Stimulated activated CD8-positive, alpha-beta memory T cell treated with anti-CD3 and anti-CD28 coated beads, Interleukin-4, amount 100 ng/mL, for 4 hours (primary cell): ENCODE data around the gene CBLB.

Experiments used
- DNase-seq, 2 donors: peaks; one replicate each; pipeline ENCODE4 v3.0.0-alpha.2; 2020; ENCODE audit warnings: low read depth in 2 of 2, low spot score in 1 of 2

Gene CBLB

DNA sequence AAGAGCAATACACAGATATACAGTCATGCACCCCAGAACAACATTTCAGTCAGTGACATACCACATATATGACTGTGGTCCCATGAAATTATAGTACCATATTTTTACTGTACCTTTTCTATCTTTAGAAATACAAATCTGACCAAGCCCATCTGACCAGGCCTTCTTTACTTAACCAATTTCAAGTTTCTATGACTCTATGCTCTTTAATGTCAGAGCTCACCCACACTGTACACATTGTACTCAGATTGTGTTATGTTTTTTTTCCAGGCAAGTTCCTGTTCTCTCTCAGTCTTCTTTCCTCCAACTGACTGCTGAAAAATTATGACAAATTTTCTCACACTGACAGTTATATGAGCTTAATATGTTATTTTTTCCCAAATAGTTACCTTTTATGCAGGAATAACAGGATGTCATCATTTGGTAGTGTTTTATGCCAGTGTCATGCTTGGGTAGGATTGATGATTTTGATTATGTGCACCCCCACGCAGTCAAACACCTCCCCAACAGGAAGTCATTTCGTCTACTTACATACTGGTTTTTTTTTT, 8.0 kb upstream of the CBLB start:
- no peak for DNase-seq

GRCh38 chr3:105869861-105870755, 1.3 kb upstream of the CBLB start:
- DNase-seq, result no peak

DNA sequence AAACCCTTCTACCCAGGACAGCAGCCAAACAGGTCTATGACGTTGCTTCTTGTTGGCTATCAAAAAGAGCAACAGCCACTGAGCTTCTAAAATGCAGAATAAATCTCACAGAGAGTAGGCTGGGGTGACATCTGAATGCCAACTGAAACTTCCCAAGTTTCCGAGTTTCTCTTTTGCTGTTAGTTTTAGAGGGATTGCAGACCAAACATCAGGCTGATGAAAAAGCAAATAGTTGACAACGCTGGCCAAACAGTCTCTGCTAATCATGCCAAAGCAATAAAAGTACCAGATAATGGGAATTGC, 670 bp upstream of the CBLB start:
- no peak for DNase-seq

DNA sequence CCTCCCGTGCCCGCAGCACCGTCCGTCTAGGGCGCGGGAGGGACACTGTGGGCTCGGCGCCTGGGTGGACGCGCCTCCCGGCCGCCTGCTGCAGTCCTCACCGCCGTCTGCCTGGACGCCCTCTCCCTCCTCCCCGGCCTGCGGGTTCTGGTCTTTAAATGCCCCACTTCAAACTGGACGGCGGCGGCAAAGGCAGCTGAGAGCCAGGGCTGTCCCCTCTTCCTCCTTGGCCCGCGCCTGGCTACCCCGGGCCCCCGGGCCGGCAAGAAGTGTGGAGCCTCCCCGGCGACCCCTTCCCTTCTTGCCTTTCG, 426 bp downstream of the CBLB start:
- no peak for DNase-seq

GRCh38 chr3:105867712-105868430, 941 bp downstream of the CBLB start:
- DNase-seq, result no peak

DNA sequence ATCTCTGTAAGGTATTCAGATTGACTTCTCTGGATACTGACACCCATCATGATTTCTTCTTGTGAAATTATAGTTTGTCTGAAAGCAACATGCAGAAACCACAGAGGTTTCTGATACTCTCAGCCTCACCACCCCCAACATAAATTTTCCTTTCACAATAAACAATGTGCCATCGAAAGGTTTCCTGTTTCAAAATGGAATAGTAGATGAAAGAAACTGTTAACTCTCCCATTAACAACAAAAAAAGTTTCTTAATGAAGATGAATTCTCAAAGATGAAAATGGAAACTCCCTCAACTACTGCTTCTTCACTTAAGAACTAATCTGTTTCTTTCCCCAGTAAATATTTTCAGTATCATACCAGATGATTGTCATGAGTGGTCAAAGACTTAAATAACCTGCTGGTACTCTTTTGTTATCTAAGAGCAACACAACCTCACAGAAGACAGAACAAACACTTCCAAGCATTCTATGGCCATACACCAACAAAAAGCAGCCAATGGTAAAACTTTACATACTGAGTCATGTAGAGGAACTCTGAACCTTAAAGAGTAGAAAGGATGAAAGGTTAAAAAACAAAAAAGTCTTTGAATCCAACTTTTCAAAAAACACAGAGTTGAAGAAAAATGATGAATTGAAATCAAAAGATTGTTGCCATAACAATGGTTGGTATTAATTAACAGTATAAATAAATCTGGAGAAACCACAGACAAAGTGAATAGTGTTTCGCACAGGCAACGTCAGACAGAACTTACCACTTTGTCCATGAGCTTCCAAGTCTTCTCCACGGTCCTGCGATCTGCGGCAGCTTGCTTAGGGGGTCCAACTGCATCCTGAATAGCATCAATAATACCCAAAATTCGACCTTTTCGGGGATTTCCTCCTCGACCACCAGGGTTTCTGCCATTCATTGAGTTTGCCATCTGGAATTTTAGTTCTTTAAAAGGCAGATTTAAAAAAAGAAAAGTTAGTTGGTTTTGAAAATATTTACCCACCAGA, 1.9 kb downstream of the CBLB start:
- no peak for DNase-seq

DNA sequence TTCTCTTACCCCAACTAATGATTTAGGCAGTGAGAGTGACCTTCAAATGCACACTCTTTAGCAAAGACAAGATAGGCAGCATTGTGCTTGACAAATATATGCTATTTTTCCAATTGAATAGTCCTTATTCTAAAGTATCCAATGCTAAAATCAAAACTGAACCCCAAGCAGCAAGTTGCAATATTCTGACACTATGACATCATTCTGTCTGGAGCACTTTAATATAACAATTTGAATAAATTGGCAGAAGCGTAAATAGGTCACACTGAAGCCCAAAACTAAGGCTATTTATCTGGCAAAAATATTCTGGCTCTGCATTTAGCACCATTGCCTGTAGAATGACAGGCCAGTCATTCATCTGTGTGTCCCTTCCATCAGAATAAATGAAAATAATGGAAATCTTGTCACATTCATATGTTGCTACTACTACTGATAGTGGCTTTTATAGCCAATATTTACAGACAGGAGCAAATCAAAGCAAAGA, 2.9 kb downstream of the CBLB start:
- DNase-seq, result no peak

- DNase-seq, result no peak
These were observed 3.7 kb downstream of the CBLB start for GRCh38 chr3:105865016-105865623.

GRCh38 chr3:105864212-105864611, 4.6 kb downstream of the CBLB start:
- no peak for DNase-seq

DNA sequence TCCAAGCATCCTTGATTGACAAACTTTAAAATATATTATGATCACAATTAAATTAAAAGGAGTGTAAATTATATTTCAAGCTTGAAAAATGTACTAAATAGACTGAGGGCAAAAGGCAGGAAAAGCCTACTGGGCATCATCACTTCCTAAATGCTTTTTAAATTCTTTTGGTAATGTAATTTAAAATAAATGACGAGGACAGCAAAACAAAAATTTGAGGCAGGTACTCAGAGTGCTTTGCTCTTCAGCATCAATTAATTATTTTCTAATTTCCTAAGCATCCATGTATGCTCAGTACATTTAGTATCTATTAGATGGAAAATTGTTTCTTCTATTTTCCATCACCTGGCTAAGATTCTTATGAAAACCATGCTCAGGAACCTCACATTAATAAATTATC, 5.2 kb downstream of the CBLB start:
- no peak for DNase-seq

DNA sequence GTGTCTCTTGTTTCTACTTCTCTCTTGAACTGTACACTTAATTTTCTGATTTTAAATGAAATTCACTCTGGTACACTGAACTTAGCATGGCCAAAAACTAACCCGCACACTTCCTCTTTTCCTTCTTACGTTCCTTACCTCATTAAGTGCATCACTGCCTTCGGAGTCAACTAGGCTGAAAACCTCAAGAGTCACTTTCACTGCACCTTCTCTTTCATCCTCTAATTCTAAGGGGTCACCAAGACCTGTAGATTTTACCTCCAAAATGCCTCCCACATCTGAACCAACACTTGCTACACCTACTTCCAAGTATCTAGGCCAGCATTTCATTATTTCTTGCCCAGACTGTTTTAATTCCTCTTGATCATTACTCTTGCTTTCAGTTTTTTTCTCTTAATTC, 6.6 kb downstream of the CBLB start:
- DNase-seq, result no peak

- no peak for DNase-seq
These were observed 8.2 kb downstream of the CBLB start for GRCh38 chr3:105860641-105861040.

- no peak for DNase-seq
These were observed 10.8 kb downstream of the CBLB start for GRCh38 chr3:105858017-105858416.

GRCh38 chr3:105857601-105858000, 11.2 kb downstream of the CBLB start:
- DNase-seq, result no peak

DNA sequence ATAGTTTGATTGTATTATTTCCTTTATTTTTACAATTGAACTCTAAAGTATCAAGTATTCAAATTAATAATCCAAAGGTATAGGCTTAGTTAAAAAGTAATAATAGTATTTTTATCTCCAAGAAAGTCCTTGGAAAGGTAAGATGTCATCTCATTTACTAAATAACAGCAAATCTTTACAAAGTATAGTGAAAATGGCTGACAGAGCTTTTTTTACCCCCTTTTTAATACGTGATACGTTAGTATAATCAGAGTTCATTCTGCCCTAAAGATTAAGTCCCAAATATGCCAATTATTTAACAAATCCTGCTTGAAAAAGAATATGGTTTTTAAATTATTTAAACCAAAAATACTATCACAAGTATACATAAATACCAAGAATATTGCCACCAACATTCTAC, 12.2 kb downstream of the CBLB start:
- DNase-seq, result no peak

GRCh38 chr3:105853801-105854432, 14.9 kb downstream of the CBLB start:
- DNase-seq, result no peak

GRCh38 chr3:105851582-105851981, 17.2 kb downstream of the CBLB start:
- no peak for DNase-seq

DNA sequence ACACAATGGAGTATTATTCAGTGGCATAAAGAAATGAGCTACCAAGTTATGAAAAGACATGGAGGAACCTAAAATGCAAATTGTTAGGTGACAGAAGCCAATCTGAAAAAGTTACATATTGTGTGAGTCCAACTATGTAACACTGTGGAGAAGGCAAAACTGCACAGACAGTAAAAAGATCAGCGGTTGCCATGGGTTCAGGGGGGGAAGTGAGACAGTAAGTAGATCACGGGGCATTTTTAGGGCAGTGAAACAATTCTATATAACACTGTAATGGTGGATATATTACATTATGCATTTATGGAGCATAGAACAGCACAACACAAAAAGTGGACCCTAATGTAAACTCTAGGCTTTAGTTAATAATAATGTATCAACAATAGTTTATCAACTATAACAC, 17.6 kb downstream of the CBLB start:
- no peak for DNase-seq

GRCh38 chr3:105850593-105850992, 18.2 kb downstream of the CBLB start:
- DNase-seq, result no peak

- no peak for DNase-seq
These were observed 20.0 kb downstream of the CBLB start for GRCh38 chr3:105848821-105849220.
